Nephron (organoid): Measurements from ENCODE around the gene ARHGAP32.
"Not testable (repeated sequence)": the region's sequence is repeated elsewhere in the genome, so short reads cannot be mapped to it uniquely, and the experiment has no call there.

Experiments
- H3K27ac Mint-ChIP-seq, 3 experiments: 2 replicates each; pipeline ENCODE4 v1.8.0; 2020; ENCODE audit warnings: mixed read lengths in 3 of 3, mild to moderate bottlenecking in 2 of 3, moderate library complexity in 1 of 3
- H3K27me3 Mint-ChIP-seq: 2 replicates; pipeline ENCODE4 v1.8.0; 2021; ENCODE audit warnings: low read depth, mild to moderate bottlenecking, moderate library complexity, mixed read lengths
- H3K36me3 Mint-ChIP-seq: 2 replicates; pipeline ENCODE4 v1.8.0; 2020; ENCODE audit warnings: low read depth, mixed read lengths
- H3K4me1 Mint-ChIP-seq: 2 replicates; pipeline ENCODE4 v1.8.0; 2020; ENCODE audit warnings: mixed read lengths
- H3K4me3 Mint-ChIP-seq, 3 experiments: 2 replicates each; pipeline ENCODE4 v1.8.0; 2020; ENCODE audit warnings: mild to moderate bottlenecking in 3 of 3, mixed read lengths in 3 of 3, moderate library complexity in 2 of 3
- H3K9me3 Mint-ChIP-seq: 2 replicates; pipeline ENCODE4 v1.8.0; 2020; ENCODE audit warnings: mixed read lengths
- TF ChIP-seq, protein P1 (sequence below), 3 experiments: fragments of 200-600 bp; sonication (generic); IDR thresholded peaks; one replicate each; pipeline ENCODE4 v1.5.0; 2021; ENCODE audit warnings: antibody characterized with exemption in 3 of 3; ENCODE audit not compliant: unreplicated experiment in 3 of 3

The ARHGAP32 gene

DNA sequence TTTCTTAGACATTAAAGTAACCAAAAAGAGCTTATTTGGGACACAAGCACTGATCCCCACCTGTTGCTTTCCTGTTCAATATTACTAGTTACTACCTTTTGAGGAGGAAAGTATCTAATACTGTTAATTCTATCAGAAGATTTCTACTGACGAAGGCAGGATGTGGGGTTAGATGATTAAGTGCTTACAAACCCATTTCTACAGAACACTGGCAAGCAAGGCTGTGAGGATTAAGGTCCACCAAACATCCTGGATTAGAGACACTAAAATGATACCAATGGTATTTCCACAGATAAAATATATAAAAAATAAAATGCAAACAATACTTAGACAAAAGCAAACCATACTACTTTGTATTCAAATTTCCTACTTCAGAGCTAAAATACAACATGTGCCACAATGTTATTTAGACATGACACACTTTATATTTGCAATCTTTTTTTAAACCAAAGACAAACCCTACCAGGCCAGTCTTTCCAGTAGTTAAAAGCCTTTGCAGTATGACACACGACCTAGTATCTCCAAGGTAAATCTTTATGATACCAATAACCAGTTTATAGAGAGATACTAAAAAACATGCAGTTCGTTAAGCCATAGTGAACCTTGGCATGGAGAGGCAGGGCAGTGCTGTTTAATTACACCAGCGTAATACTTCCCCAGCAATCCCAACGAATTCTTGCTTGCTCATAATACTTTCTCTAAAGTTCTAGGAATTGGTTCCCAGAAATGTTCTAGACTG lies 178.2 kb downstream of the ARHGAP32 start:
- no peaks in the 10 kb centered on the region for H3K27me3 Mint-ChIP-seq
- TF ChIP-seq, protein P1, sequence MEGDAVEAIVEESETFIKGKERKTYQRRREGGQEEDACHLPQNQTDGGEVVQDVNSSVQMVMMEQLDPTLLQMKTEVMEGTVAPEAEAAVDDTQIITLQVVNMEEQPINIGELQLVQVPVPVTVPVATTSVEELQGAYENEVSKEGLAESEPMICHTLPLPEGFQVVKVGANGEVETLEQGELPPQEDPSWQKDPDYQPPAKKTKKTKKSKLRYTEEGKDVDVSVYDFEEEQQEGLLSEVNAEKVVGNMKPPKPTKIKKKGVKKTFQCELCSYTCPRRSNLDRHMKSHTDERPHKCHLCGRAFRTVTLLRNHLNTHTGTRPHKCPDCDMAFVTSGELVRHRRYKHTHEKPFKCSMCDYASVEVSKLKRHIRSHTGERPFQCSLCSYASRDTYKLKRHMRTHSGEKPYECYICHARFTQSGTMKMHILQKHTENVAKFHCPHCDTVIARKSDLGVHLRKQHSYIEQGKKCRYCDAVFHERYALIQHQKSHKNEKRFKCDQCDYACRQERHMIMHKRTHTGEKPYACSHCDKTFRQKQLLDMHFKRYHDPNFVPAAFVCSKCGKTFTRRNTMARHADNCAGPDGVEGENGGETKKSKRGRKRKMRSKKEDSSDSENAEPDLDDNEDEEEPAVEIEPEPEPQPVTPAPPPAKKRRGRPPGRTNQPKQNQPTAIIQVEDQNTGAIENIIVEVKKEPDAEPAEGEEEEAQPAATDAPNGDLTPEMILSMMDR (IDR thresholded peaks at IDR 0.05; ENCODE audit: unreplicated experiment in 3 of 3) = no peak
- no peaks in the 10 kb centered on the region for H3K4me1 Mint-ChIP-seq
- H3K4me3 Mint-ChIP-seq = no peak overlapping the region
- H3K9me3 Mint-ChIP-seq = peaks cover 3% of the 10 kb centered on the region
- peaks cover 7% of the 10 kb centered on the region for H3K36me3 Mint-ChIP-seq
- no peak overlapping the region for H3K27ac Mint-ChIP-seq

DNA sequence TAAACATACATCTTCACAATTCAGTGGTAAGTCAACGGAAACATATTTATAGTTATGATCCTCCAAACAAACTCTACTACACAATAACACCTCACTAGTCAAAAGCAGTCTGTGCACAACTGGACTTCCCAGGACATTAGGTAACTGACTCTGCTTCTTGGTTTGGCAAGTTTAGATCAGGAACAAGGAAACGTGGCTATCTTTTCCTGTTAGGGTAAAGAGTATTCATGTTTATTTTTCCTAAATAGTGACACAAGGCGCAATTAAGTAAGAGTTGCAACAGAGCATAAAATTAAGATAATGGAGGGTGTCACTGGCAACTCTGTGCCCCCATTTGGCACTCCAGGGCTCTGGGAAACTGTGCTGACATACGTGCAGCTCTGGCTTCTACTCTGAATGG lies 179.2 kb downstream of the ARHGAP32 start:
- peaks cover 3% of the 10 kb centered on the region for H3K9me3 Mint-ChIP-seq

DNA sequence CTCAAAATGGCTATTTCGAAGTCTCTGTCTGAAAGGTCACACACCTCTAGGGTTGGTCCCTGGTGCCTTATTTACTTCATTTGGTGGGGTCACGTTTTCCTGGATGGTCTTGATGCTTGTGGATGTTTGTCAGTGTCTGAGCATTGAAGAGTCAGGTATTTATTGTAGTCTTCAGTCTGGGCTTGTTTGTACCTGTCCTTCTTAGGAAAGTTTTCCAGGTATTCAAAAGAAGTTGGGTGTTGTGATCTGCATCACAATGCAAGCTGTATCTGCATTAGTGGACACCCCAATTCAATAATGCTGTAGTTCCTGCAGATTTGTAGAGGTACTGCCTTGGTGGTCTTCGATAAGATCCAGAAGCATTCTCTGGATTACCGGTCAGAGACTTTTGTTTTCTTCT lies 186.0 kb downstream of the ARHGAP32 start:
- no peak overlapping the region for H3K27ac Mint-ChIP-seq
- TF ChIP-seq, protein P1 (IDR thresholded peaks at IDR 0.05; ENCODE audit: unreplicated experiment in 3 of 3) = no peak
- H3K4me3 Mint-ChIP-seq = no peak overlapping the region
- no peaks in the 10 kb centered on the region for H3K4me1 Mint-ChIP-seq
- peaks cover 62% of the 10 kb centered on the region for H3K36me3 Mint-ChIP-seq
- H3K27me3 Mint-ChIP-seq = no peaks in the 10 kb centered on the region
- peaks cover 51% of the 10 kb centered on the region for H3K9me3 Mint-ChIP-seq

More for the DNA sequence above, 179.2 kb downstream of the ARHGAP32 start:
- Mint-ChIP-seq H3K27ac (no peak overlapping the region), H3K36me3 (peaks cover 7% of the 10 kb centered on the region), H3K4me3 (no peak overlapping the region), H3K4me1 (no peaks in the 10 kb centered on the region), H3K27me3 (no peaks in the 10 kb centered on the region)
- TF ChIP-seq, protein P1 (IDR thresholded peaks at IDR 0.05; ENCODE audit: unreplicated experiment in 3 of 3) = no peak

DNA sequence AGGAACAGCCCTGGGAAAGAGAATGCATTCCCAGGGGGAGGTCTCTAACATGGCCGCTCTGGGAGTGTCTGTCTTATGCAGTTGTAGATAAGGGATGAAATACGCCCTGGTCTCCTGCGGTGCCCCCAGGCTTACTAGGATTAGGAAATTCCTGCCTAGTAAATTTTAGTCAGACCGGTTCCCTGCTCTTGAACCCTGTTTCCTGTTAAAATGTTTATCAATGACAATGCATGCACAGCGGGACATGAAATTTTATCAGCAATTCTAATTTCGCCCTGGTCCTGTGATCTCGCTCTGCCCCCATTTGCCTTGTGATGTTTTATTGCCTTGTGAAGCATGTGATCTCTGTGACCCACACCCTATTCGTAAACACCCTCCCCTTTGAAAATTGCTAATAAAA lies 193.0 kb downstream of the ARHGAP32 start:
- H3K36me3 Mint-ChIP-seq = peaks cover 68% of the 10 kb centered on the region
- not testable (repeated sequence) for H3K27me3 Mint-ChIP-seq, H3K4me3 Mint-ChIP-seq, H3K27ac Mint-ChIP-seq, H3K4me1 Mint-ChIP-seq
- H3K9me3 Mint-ChIP-seq = peaks cover 43% of the 10 kb centered on the region

DNA sequence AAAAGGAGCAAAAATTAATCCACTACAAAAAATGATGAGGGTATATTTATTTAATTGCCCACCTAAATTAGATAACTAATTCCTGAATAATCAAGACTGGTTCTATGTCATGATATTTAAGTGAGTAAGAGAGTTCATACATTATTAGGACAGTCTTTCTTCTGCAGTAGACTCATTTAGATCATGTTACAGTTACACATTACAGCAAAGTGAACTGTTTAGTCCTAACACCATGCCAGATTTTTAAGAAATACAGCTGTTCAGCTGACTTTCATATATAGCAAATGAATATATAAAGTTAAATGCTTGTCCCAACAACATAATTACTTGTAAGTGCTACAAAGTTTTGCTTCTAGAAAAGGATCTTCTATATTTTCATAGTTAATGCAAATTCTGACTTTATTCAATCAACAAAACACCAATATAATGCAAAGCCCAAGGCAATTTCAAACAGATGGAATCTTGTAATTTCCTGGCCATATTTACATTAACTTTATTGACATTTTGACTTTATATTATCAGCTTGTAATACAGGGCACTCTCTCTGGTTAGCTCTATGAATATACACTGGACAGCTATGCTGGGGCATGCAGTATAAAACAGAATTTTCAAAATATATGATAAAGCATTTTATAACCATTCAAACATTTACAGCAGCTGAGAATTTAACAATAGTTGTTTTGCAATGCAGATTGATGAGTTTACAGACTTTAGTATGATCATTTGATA lies 203.7 kb downstream of the ARHGAP32 start:
- Mint-ChIP-seq H3K4me1 (no peaks in the 10 kb centered on the region), H3K36me3 (peaks cover 21% of the 10 kb centered on the region), H3K27ac (no peak overlapping the region), H3K9me3 (no peaks in the 10 kb centered on the region), H3K27me3 (no peaks in the 10 kb centered on the region), H3K4me3 (no peak overlapping the region)
- TF ChIP-seq, protein P1 (IDR thresholded peaks at IDR 0.05; ENCODE audit: unreplicated experiment in 3 of 3) = no peak

DNA sequence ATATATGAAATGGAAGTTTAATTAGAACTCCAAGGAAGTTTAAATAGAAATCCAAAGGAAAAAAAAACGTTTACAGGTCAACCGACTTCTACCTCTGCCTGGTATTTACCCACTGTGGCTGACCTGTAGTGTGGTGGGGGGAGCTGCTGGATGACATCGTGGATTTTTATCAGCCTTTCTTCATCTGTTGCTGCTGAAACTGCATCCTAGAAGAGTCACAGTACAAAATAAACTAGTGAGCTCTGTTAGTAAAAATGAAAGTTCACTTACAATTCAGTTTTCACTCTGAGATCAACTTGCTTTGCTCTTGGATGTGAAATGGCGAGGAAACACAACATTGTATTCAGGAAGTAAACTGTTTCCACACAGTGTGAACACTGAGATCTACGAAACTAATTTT lies 206.2 kb downstream of the ARHGAP32 start:
- Mint-ChIP-seq H3K27ac (no peak overlapping the region), H3K36me3 (peaks cover 37% of the 10 kb centered on the region)

More for the DNA sequence above, 206.2 kb downstream of the ARHGAP32 start:
- Mint-ChIP-seq H3K9me3 (no peaks in the 10 kb centered on the region), H3K27me3 (no peaks in the 10 kb centered on the region), H3K4me3 (no peak overlapping the region), H3K4me1 (no peaks in the 10 kb centered on the region)
- TF ChIP-seq, protein P1 (IDR thresholded peaks at IDR 0.05; ENCODE audit: unreplicated experiment in 3 of 3) = no peak
